GM12892 (cell line): Measurements from ENCODE around the gene CNTNAP2.

Experiments used
- DNase-seq: peaks from one replicate; pipeline ENCODE4 v3.0.0; 2011; ENCODE audit not compliant: insufficient read length
- FAIRE-seq: peaks from 2 replicates; lab custom pipeline; 2011; peaks lifted over from hg19 to GRCh38; lab: Jason Lieb, UNC
- POLR2A ChIP-seq: IDR thresholded peaks from 2 replicates; pipeline ENCODE4 v1.6.1; 2011; ENCODE audit warnings: low read depth, low read length, control low read depth
- POLR2AphosphoS5 ChIP-seq: IDR thresholded peaks from 2 replicates; pipeline ENCODE4 v1.6.1; 2011; ENCODE audit warnings: low read depth, low read length, control low read depth
- TAF1 ChIP-seq: IDR thresholded peaks from 2 replicates; pipeline ENCODE4 v1.6.1; 2011; ENCODE audit warnings: low read depth, mild to moderate bottlenecking, control low read depth, low read length, borderline replicate concordance

The CNTNAP2 gene

DNA sequence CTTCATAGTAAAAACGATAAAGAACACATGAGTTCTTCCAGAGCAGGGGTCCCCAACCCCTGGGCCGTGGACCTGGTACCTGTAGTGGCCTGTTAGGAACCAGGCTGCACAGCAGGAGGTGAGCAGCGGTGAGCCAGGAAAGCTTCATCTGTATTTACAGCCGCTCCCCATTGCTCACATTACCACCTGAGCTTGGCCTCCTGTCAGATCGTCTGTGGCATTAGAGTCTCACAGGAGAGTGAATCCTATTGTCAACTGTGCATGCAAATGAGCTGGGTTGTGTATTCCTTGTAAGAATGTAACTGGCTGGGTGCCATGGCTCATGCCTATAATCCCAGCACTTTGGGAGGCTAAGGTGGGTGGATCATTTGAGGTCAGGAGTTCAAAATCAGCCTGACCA is 229.5 kb downstream of the CNTNAP2 start:
- TF ChIP-seq POLR2A (no peak), POLR2AphosphoS5 (no peak), TAF1 (no peak)
- DNase-seq (no peak), FAIRE-seq (no peak)

DNA sequence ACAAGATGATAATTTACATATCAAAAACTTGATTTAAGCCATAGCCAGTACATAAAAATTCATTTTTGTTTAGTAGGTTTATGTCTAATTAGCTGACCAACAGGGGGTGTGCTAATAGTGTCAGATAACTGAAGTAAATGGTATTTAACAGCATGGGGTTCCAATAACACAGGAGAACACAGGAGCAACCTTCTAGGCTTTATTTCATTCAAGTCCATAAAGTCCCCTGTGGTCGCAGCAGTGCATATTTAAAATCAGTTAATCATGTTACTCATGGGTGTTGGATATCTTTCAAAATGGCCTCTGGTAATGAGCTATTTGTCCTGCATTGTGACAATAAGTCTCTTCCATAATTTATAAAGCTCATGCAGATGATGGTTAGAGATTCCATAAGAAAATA is 238.6 kb downstream of the CNTNAP2 start:
- TF ChIP-seq POLR2AphosphoS5 (no peak), POLR2A (no peak), TAF1 (no peak)
- no peak for DNase-seq
- FAIRE-seq: no peak

DNA sequence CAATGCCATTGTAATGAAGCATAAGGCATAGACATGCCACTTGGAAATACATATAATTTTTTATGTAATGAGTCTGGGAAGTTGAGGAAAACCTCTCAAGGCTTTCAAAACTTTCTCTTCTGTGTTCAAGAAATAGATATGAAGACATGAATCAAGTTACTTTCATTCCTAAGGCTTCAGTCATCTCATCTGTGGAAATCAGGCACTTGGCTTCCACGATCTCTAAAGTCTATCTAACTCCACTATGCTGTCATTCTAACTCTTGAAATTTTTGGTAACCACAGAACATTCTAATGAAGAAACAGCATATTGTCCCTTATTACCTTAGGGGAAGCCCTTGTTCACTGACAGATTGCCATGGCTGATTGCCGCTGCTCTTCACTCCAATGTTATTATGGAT is 242.6 kb downstream of the CNTNAP2 start:
- TF ChIP-seq POLR2A (no peak), TAF1 (no peak), POLR2AphosphoS5 (no peak)
- FAIRE-seq: no peak
- no peak for DNase-seq

DNA sequence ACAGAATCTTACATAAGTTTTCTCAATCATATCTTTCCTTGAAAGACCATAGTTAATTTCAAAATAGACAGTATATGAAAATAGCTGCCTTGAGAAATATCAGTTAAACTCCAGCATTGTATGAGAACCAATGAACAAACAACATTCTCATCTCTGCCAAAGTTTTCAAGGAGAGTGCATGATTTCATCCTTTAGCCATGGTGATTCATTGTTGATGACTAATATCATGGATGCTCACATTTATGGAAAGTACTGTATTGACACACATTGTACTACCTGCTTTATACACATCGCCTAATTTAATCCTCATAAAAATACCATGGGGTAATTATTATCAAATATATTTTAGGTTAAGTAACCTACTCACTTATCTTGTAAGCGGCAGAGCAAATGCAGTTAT is 250.3 kb downstream of the CNTNAP2 start:
- TF ChIP-seq POLR2A (no peak), TAF1 (no peak), POLR2AphosphoS5 (no peak)
- no peak for FAIRE-seq
- DNase-seq: no peak

DNA sequence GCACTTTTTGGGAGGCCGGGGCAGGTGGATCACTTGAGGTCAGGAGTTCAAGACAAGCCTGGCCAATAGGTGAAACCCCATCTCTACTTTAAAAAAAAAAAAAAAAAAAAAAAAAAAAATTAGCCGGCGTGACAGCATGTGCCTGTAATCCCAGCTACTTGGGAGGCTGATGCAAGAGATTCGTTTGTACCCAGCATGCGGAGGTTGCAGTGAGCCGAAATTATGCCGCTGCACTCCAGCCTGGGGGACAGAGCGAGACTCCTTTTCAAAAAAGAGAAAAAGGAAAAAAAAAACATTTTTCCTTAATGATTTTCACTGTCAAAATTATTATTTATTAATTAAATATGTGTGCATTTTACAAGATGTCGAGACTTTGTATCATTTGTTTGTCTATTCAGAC is 253.6 kb downstream of the CNTNAP2 start:
- no peak for DNase-seq
- no peak for TF ChIP-seq TAF1
- no peak for TF ChIP-seq POLR2A
- no peak for TF ChIP-seq POLR2AphosphoS5
- FAIRE-seq: no peak

DNA sequence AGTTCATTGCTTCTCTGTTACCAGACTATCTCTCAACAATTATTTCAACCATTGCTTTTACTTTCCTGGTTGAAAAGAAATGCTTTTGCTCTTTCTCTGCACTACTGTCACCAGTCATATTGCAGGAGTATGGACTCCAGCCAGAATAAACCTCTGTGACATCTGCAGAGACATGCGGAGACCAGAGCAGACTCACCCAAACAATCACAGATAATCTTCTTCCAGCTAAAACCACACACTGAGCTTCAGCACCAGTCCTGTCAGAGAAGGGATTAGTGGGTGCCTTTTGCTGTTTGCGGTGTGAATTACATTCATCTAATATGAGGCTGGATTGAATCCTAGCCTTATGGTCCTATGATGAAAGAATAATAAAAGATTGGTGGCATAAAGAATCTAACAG is 258.6 kb downstream of the CNTNAP2 start:
- DNase-seq (no peak), FAIRE-seq (no peak)
- no peak for TF ChIP-seq TAF1
- TF ChIP-seq POLR2A: no peak
- no peak for TF ChIP-seq POLR2AphosphoS5

DNA sequence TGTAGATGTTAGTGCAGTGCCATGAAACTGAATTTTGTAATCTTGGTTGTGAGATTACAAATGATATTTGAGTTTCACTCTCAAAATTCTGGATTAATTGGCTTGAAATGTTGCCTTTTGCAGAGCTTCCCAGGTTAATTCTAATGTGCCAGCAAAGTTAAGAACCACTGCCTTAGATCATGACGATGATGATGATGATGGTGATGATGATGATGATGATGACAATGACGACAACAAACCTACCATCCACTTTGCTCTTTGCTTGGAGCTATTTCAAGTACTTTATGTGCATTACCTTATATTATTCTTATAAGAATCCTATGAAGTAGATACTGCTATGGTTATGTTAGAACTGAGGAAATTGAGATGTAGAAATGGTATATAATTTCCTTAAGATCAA is 261.6 kb downstream of the CNTNAP2 start:
- no peak for FAIRE-seq
- TF ChIP-seq TAF1 (no peak), POLR2A (no peak)
- DNase-seq: no peak

DNA sequence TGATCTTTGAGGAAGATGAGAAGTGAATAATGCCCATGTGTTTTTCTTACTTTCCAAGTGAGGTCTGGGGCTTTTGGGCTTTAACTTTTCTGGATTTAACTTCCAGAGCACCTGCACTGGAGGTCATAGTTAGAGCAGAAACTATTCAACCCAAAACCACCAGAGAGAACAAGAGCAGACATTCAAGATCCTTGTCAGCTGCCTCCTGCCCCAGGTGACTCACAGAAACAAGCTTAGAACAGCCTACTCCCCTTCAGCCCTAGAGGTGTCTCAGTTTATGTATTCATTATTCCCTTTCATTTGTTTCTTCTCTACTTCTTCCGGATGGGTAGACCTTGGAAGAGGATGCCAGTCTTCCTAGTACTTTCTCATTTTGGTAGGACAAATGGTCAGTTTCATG is 270.5 kb downstream of the CNTNAP2 start:
- FAIRE-seq: no peak
- TF ChIP-seq POLR2A (no peak), TAF1 (no peak), POLR2AphosphoS5 (no peak)
- DNase-seq: no peak

DNA sequence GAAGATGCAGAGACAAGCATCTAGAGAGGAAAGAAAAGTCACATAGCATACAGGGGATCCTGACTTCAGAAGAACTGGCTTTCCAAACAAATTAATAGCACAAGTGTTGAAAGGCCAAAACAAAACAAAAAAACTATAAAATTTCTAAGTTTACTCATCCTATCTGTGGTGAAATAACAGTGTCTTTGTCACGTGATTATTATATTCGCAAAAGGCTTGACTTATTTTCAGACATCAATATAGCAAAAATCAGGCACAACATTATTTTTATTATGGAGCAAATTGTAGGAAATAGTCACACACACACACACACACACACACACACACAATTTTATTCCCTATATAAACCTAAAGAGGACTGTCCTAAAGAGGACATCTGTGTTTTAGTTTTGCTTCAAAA is 272.3 kb downstream of the CNTNAP2 start:
- no peak for FAIRE-seq
- no peak for DNase-seq
- no peak for TF ChIP-seq POLR2AphosphoS5

DNA sequence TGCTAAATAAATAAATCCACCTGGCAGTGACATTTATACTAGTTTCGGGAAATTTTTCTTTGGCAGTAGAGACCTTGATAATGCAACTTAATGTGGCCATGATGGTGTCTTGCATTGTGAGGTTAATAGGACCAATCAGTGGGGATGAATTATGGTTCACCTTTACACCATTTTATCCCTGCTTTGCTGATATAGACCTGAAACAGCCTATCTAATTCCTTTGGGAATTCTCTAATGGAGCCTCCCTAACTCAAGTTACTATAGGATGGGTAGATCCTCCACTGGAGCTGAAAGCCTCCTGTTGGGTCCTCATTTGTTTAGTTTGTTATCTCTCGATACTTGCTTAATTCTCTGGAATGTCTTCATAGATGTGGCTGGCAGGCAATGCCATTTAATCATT is 276.7 kb downstream of the CNTNAP2 start:
- FAIRE-seq: no peak
- TF ChIP-seq POLR2AphosphoS5 (no peak), POLR2A (no peak), TAF1 (no peak)
- DNase-seq: no peak

DNA sequence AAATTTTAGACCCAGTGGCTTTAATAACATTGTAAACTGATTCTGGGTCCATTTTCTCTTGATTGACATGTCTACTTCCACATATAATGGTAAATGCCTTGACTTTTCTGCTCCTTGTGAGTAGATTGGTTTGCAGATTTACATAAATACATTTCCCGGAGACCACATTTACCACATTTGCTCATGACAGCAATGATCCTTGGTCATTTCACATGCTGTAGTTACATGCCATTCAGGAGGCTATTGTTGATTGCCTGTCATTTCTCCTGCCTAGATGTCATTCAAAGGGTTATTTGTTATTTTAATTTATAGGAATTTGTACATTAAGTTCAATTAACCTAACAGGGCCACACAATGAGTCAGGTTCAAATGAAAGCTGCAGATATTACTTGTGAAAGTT is 280.5 kb downstream of the CNTNAP2 start:
- DNase-seq (no peak), FAIRE-seq (no peak)
- TF ChIP-seq POLR2AphosphoS5 (no peak), POLR2A (no peak), TAF1 (no peak)

DNA sequence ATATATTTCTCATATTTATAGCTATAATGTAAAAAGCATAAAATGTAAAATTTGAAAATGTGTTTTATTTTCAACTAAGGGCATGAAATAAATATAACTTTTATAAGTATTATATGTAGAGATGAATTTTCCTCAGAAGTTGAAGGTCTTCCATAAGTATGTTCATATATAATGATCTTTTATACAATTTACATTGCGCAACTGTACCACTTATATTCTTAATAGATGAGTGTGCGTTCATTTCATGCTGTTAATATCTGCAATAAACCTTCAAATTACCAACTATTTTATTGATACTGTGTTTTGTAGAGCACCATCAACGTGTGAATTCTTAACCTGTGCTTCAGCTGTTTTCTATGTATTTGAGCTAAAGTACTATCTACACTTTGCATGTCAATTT is 285.3 kb downstream of the CNTNAP2 start:
- TF ChIP-seq POLR2A (no peak), POLR2AphosphoS5 (no peak), TAF1 (no peak)
- DNase-seq: no peak
- FAIRE-seq: no peak

DNA sequence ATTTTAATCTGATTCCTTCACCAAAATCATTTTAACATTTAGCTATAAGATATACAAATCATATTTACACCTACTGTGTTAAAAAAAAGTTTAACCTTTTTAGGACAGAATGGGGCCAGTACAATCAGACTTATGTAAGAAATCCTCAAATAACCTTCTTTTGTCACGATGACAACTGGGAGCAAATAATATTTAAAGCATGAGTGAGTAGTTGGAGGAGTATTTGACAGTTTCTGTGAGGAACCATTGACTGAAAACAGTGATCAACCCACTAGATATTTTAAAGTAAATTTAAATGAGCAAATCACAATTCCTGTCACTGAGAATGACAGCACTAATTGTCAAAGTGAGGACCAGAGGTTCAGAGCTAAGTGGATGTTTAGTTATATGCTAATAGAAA is 289.1 kb downstream of the CNTNAP2 start:
- no peak for FAIRE-seq
- no peak for DNase-seq
- no peak for TF ChIP-seq POLR2AphosphoS5
- no peak for TF ChIP-seq POLR2A
- no peak for TF ChIP-seq TAF1

DNA sequence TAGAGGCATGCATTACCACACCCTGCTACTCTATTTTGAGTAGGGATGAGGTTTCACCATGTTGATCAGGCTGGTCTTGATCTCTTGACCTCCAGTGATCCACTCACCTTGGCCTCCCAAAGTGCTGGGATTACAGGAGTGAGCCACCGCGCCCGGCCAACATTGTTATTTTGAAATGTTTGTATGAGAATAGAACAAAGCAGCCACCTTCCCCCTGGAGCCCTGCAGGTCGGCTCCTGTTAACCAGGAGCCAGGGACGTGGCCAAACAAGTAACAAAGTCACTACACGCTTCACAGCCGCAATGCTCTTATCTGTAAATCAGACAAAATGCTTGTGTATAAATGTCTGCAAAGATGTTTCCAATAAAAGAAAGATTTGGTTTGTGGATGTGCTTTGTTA is 295.4 kb downstream of the CNTNAP2 start:
- no peak for DNase-seq
- no peak for TF ChIP-seq TAF1
- no peak for TF ChIP-seq POLR2A
- no peak for TF ChIP-seq POLR2AphosphoS5
- no peak for FAIRE-seq
